ENCODE data around the gene B3GNT2.

B3GNT2 gene

GRCh38 chr2:62207491-62207890, 11.6 kb downstream of the B3GNT2 start:
- DNase-seq: no peak

GRCh38 chr2:62208074-62208757, 12.3 kb downstream of the B3GNT2 start:
- no peak for DNase-seq

- no peak for DNase-seq
Observed at GRCh38 chr2:62208758-62209114, 12.8 kb downstream of the B3GNT2 start.

GRCh38 chr2:62209427-62209991, 13.6 kb downstream of the B3GNT2 start:
- no peak for DNase-seq

- no peak for DNase-seq
Observed at GRCh38 chr2:62215306-62216064, 19.6 kb downstream of the B3GNT2 start.

GRCh38 chr2:62216113-62216512, 20.2 kb downstream of the B3GNT2 start:
- no peak for DNase-seq

GRCh38 chr2:62216616-62217015, 20.7 kb downstream of the B3GNT2 start:
- no peak for DNase-seq

GRCh38 chr2:62217421-62217820, 21.5 kb downstream of the B3GNT2 start:
- DNase-seq: no peak

GRCh38 chr2:62217970-62218369, 22.1 kb downstream of the B3GNT2 start:
- no peak for DNase-seq

GRCh38 chr2:62219407-62220159, 23.7 kb downstream of the B3GNT2 start:
- DNase-seq: no peak

GRCh38 chr2:62221141-62221540, 25.2 kb downstream of the B3GNT2 start:
- no peak for DNase-seq

GRCh38 chr2:62222171-62222570, 26.3 kb downstream of the B3GNT2 start:
- no peak for DNase-seq

- DNase-seq: peak in 1 of 5 donors; percentile 29
Observed at GRCh38 chr2:62222674-62223073, 26.8 kb downstream of the B3GNT2 start.

- no peak for DNase-seq
Observed at GRCh38 chr2:62224976-62225375, 29.1 kb downstream of the B3GNT2 start.

- no peak for DNase-seq
Observed at GRCh38 chr2:62227386-62228075, 31.6 kb downstream of the B3GNT2 start.

GRCh38 chr2:62229082-62229605, 33.2 kb downstream of the B3GNT2 start:
- DNase-seq: no peak

GRCh38 chr2:62231541-62231940, 35.6 kb downstream of the B3GNT2 start:
- no peak for DNase-seq

- no peak for DNase-seq
Observed at GRCh38 chr2:62234755-62235655, 39.1 kb downstream of the B3GNT2 start.

- no peak for DNase-seq
Observed at GRCh38 chr2:62236499-62236898, 40.6 kb downstream of the B3GNT2 start.

GRCh38 chr2:62238236-62238635, 42.3 kb downstream of the B3GNT2 start:
- no peak for DNase-seq

GRCh38 chr2:62240546-62240945, 44.6 kb downstream of the B3GNT2 start:
- DNase-seq: no peak

Data from T-helper 1 cell (primary cell).